ENCODE data around the gene CHTF18. TPM values are rescaled to one million over a fixed set of nuclear protein-coding genes. Genes with fewer than 3 reads are reported as not detected.

The CHTF18 gene
- total RNA-seq, 1 experiment from 2014 or later: 120 TPM

GRCh38 chr16:803754-804080 is 15.3 kb downstream of the CHTF18 start:
- H3T11ph ChIP-seq (ENCODE audit: low read length): no peak overlapping the region
- no peak overlapping the region for H3K4me3 Mint-ChIP-seq
- H3K27me3 ChIP-seq (ENCODE audit: insufficient read depth, low read length): peaks cover 5% of the 10 kb centered on the region; the same call in 1 of the 2 replicates
- no peak overlapping the region for H4K8ac ChIP-seq (replicated peaks; ENCODE audit: insufficient read length, low read depth, low read length)
- H4K20me1 ChIP-seq (ENCODE audit: control insufficient read depth, insufficient read depth, insufficient read length): no peaks in the 10 kb centered on the region
- no peak overlapping the region for H2AK5ac ChIP-seq (ENCODE audit: insufficient read length, low read length)
- H3K18ac ChIP-seq (ENCODE audit: insufficient read length, low read depth, low read length): no peak overlapping the region
- no peak for DNase-seq
- H3K79me1 ChIP-seq (ENCODE audit: insufficient read depth, low read depth, low read length, poor library complexity, severe bottlenecking): no peaks in the 10 kb centered on the region
- H3K79me2 ChIP-seq (ENCODE audit: insufficient read depth, low read length): no peaks in the 10 kb centered on the region
- no peak overlapping the region for H3K9ac ChIP-seq (ENCODE audit: extremely low read depth, insufficient read length, low read length)
- no peak overlapping the region for H2BK120ac ChIP-seq (ENCODE audit: low read depth, low read length, poor library complexity, severe bottlenecking)
- WGBS (ENCODE audit: extremely low coverage, insufficient read length, low lambda C conversion rate): no CpG with 5 or more reads among the region's 8 CpGs
- H3K9me3 ChIP-seq (ENCODE audit: control insufficient read depth, low read depth, low read length): no peaks in the 10 kb centered on the region
- no peak overlapping the region for H4K91ac ChIP-seq (ENCODE audit: insufficient read length, low read depth, low read length)
- no peak overlapping the region for H3K4me2 ChIP-seq (ENCODE audit: insufficient read depth, insufficient read length, low read length)
- no peak overlapping the region for H2BK12ac ChIP-seq (ENCODE audit: insufficient read length, low read depth, low read length)
- no peak overlapping the region for H2BK5ac ChIP-seq (ENCODE audit: insufficient read length, low read length)
- H2AFZ ChIP-seq (ENCODE audit: low read length): no peak overlapping the region
- no peaks in the 10 kb centered on the region for H3K36me3 Mint-ChIP-seq (ENCODE audit: insufficient read depth in 1 of 3, low read depth in 3 of 3)
- H2BK20ac ChIP-seq (ENCODE audit: low read depth, low read length, poor library complexity, severe bottlenecking): no peak overlapping the region
- no peak overlapping the region for H3K27ac Mint-ChIP-seq
- H3K27me3 Mint-ChIP-seq (ENCODE audit: low read depth): peaks cover 74% of the 10 kb centered on the region
- no peak overlapping the region for H3K14ac ChIP-seq (ENCODE audit: insufficient read depth, low read length)
- no peaks in the 10 kb centered on the region; the same call in 1 of the 2 replicates for H3K4me1 ChIP-seq (ENCODE audit: insufficient read depth, low read length)
- H2BK15ac ChIP-seq (ENCODE audit: low read depth, low read length): no peak overlapping the region
- no peak for TF ChIP-seq CTCF (conservative IDR thresholded peaks at IDR 0.05)
- H3K27ac ChIP-seq (ENCODE audit: insufficient read length, low read depth, low read length): no peak overlapping the region
- H3K23ac ChIP-seq (ENCODE audit: insufficient read length, low read depth, low read length): no peak overlapping the region
- peaks cover 2 to 7% of the 10 kb centered on the region in 2 experiments; a peak in 1 of 4 replicates for H3K4me1 Mint-ChIP-seq
- peaks cover 7% of the 10 kb centered on the region for H3K23me2 ChIP-seq (ENCODE audit: insufficient read length, low read depth, low read length, poor library complexity, severe bottlenecking)
- no peak overlapping the region for H3K56ac ChIP-seq (ENCODE audit: insufficient read length, low read depth, low read length)
- no peak overlapping the region for H4K5ac ChIP-seq (ENCODE audit: insufficient read length, low read depth, low read length)
- no peak overlapping the region for H3K4ac ChIP-seq (ENCODE audit: low read depth, low read length)
- H3K9me3 Mint-ChIP-seq: peaks cover 0 to 8% of the 10 kb centered on the region in 2 experiments; a peak in 2 of 5 replicates
